H9 (cell line): ENCODE measurements around the gene KCTD1. TPM values are rescaled to one million over a fixed set of nuclear protein-coding genes. Genes with fewer than 3 reads are reported as not detected.

Experiments used
- DNase-seq: peaks from one replicate; pipeline ENCODE4 v3.0.0-alpha.2; 2017
- H2AFZ ChIP-seq: one replicate; pipeline ENCODE4 v1.6.1; 2013; ENCODE audit warnings: mild to moderate bottlenecking, low read length, control low read depth, moderate library complexity
- H2AK5ac ChIP-seq: 2 replicates; pipeline ENCODE4 v1.6.1; 2013; ENCODE audit warnings: low read length, control low read depth, mixed read lengths; ENCODE audit not compliant: insufficient read length
- H2BK120ac ChIP-seq: one replicate; pipeline ENCODE4 v1.6.1; 2013; ENCODE audit warnings: low read depth, mild to moderate bottlenecking, low read length, control low read depth, inconsistent platforms; ENCODE audit not compliant: poor library complexity, severe bottlenecking
- H2BK12ac ChIP-seq: 2 replicates; pipeline ENCODE4 v1.6.1; 2013; ENCODE audit warnings: low read length, control low read depth, mixed read lengths, low read depth; ENCODE audit not compliant: insufficient read length
- H2BK15ac ChIP-seq: 2 replicates; pipeline ENCODE4 v1.6.1; 2013; ENCODE audit warnings: low read depth, low read length, control low read depth
- H2BK20ac ChIP-seq: one replicate; pipeline ENCODE4 v1.6.1; 2013; ENCODE audit warnings: low read depth, mild to moderate bottlenecking, low read length, control low read depth, inconsistent platforms; ENCODE audit not compliant: poor library complexity, severe bottlenecking
- H2BK5ac ChIP-seq: 2 replicates; pipeline ENCODE4 v1.6.1; 2013; ENCODE audit warnings: low read length, control low read depth, mixed read lengths; ENCODE audit not compliant: insufficient read length
- H3K14ac ChIP-seq: 2 replicates; pipeline ENCODE4 v1.6.1; 2013; ENCODE audit warnings: low read length, control low read depth; ENCODE audit not compliant: insufficient read depth
- H3K18ac ChIP-seq: 2 replicates; pipeline ENCODE4 v1.6.1; 2013; ENCODE audit warnings: low read depth, mild to moderate bottlenecking, mixed read lengths, low read length, control low read depth; ENCODE audit not compliant: insufficient read length
- H3K23ac ChIP-seq: 2 replicates; pipeline ENCODE4 v1.6.1; 2013; ENCODE audit warnings: low read length, control low read depth, mixed read lengths, low read depth; ENCODE audit not compliant: insufficient read length
- H3K23me2 ChIP-seq: 2 replicates; pipeline ENCODE4 v1.6.1; 2013; ENCODE audit warnings: low read depth, mild to moderate bottlenecking, mixed read lengths, low read length, control low read depth; ENCODE audit not compliant: insufficient read length, poor library complexity, severe bottlenecking
- H3K27ac ChIP-seq: 2 replicates; pipeline ENCODE4 v1.5.1; 2013; ENCODE audit warnings: low read length, control low read depth, mixed read lengths, low read depth; ENCODE audit not compliant: insufficient read length
- H3K27me3 ChIP-seq: 2 replicates; pipeline ENCODE4 v1.6.1; 2013; ENCODE audit warnings: low read length, control low read depth, inconsistent platforms; ENCODE audit not compliant: insufficient read depth
- H3K4ac ChIP-seq: 2 replicates; pipeline ENCODE4 v1.6.1; 2013; ENCODE audit warnings: low read depth, mild to moderate bottlenecking, control low read depth, inconsistent platforms, low read length, moderate library complexity
- H3K4me1 ChIP-seq: 2 replicates; pipeline ENCODE4 v1.6.1; 2013; ENCODE audit warnings: low read length, control low read depth, inconsistent platforms; ENCODE audit not compliant: insufficient read depth
- H3K4me2 ChIP-seq: 2 replicates; pipeline ENCODE4 v1.6.1; 2013; ENCODE audit warnings: low read length, control low read depth, mixed read lengths; ENCODE audit not compliant: insufficient read length, insufficient read depth
- H3K56ac ChIP-seq: 2 replicates; pipeline ENCODE4 v1.6.1; 2013; ENCODE audit warnings: low read depth, mild to moderate bottlenecking, mixed read lengths, low read length, control low read depth; ENCODE audit not compliant: insufficient read length
- H3K79me1 ChIP-seq: 2 replicates; pipeline ENCODE4 v1.6.1; 2013; ENCODE audit warnings: low read depth, mild to moderate bottlenecking, moderate library complexity, low read length, control low read depth, inconsistent platforms; ENCODE audit not compliant: insufficient read depth, poor library complexity, severe bottlenecking
- H3K79me2 ChIP-seq: 2 replicates; pipeline ENCODE4 v1.6.1; 2013; ENCODE audit warnings: low read length, control low read depth, inconsistent platforms; ENCODE audit not compliant: insufficient read depth
- H3K9ac ChIP-seq: 2 replicates; pipeline ENCODE4 v1.6.1; 2013; ENCODE audit warnings: low read length, control low read depth, mixed read lengths; ENCODE audit not compliant: insufficient read length; ENCODE audit errors: extremely low read depth
- H3K9me3 ChIP-seq: one replicate; pipeline ENCODE4 v1.6.1; 2013; ENCODE audit warnings: low read depth, low read length, inconsistent platforms; ENCODE audit not compliant: control insufficient read depth
- H3T11ph ChIP-seq: one replicate; pipeline ENCODE4 v1.6.1; 2013; ENCODE audit warnings: mild to moderate bottlenecking, low read length, control low read depth, inconsistent platforms
- H4K20me1 ChIP-seq: one replicate; pipeline ENCODE4 v1.6.1; 2013; ENCODE audit not compliant: control insufficient read depth, insufficient read length, insufficient read depth
- H4K5ac ChIP-seq: 2 replicates; pipeline ENCODE4 v1.6.1; 2013; ENCODE audit warnings: low read depth, mild to moderate bottlenecking, mixed read lengths, low read length, control low read depth; ENCODE audit not compliant: insufficient read length
- H4K8ac ChIP-seq: replicated peaks from 2 replicates; pipeline ENCODE4 v1.6.1; 2013; ENCODE audit warnings: low read length, control low read depth, mixed read lengths, low read depth; ENCODE audit not compliant: insufficient read length
- H4K91ac ChIP-seq: 2 replicates; pipeline ENCODE4 v1.6.1; 2013; ENCODE audit warnings: low read depth, mild to moderate bottlenecking, moderate library complexity, mixed read lengths, low read length, control low read depth; ENCODE audit not compliant: insufficient read length
- H3K27ac Mint-ChIP-seq, 3 experiments: 2 replicates in 2 of 3; 3 replicates in 1 of 3; pipeline ENCODE4 v1.8.0; 2020 to 2021; ENCODE audit warnings: mixed read lengths in 3 of 3, mild to moderate bottlenecking in 1 of 3, moderate library complexity in 1 of 3
- H3K27me3 Mint-ChIP-seq: 2 replicates; pipeline ENCODE4 v1.8.0; 2021; ENCODE audit warnings: low read depth, mild to moderate bottlenecking, moderate library complexity, mixed read lengths
- H3K36me3 Mint-ChIP-seq, 3 experiments: 2 replicates in 2 of 3; 3 replicates in 1 of 3; pipeline ENCODE4 v1.8.0; 2020 to 2021; ENCODE audit warnings: low read depth in 3 of 3, mixed read lengths in 3 of 3; ENCODE audit not compliant: insufficient read depth in 1 of 3
- H3K4me1 Mint-ChIP-seq, 2 experiments: 2 replicates each; pipeline ENCODE4 v1.8.0; 2020; ENCODE audit warnings: mixed read lengths in 2 of 2
- H3K4me3 Mint-ChIP-seq, 2 experiments: 2 replicates in 1 of 2; 3 replicates in 1 of 2; pipeline ENCODE4 v1.8.0; 2020 to 2021; ENCODE audit warnings: mild to moderate bottlenecking in 2 of 2, mixed read lengths in 2 of 2, moderate library complexity in 1 of 2
- H3K9me3 Mint-ChIP-seq, 2 experiments: 2 replicates in 1 of 2; 3 replicates in 1 of 2; pipeline ENCODE4 v1.8.0; 2020; ENCODE audit warnings: mild to moderate bottlenecking in 2 of 2, mixed read lengths in 2 of 2, moderate library complexity in 1 of 2
- WGBS: extraction: QIAGEN DNeasy Blood & Tissue Kit; methylation state at CpG from one replicate; pipeline ENCODE4 v1.1.7; 2013; ENCODE audit warnings: missing lambda C conversion rate, low lambda C conversion rate, mixed read lengths; ENCODE audit not compliant: insufficient read length; ENCODE audit errors: extremely low coverage; 5-methylcytosine and 5-hydroxymethylcytosine counted together
- total RNA-seq: library from RNA; stranded (reverse); gene quantifications from 2 replicates; pipeline ENCODE4 v1.2.1, GENCODE V29; 2021
- TF ChIP-seq, protein P1 (sequence below): fragments of 200-600 bp; sonication (generic); conservative IDR thresholded peaks from 3 replicates; pipeline ENCODE4 v1.8.0; 2021; ENCODE audit warnings: antibody characterized with exemption, mild to moderate bottlenecking

Gene KCTD1
- total RNA-seq, 1 experiment from 2014 or later, result 10.8 TPM

GRCh38 chr18:26504831-26505230 is 43.5 kb downstream of the KCTD1 start:
- Histone ChIP-seq H4K5ac (no peak overlapping the region), H3K14ac (no peak overlapping the region), H3K23ac (no peak overlapping the region), H4K20me1 (no peaks in the 10 kb centered on the region), H2BK5ac (no peak overlapping the region), H3K27me3 (no peaks in the 10 kb centered on the region), H2BK20ac (no peak overlapping the region), H3K9ac (no peak overlapping the region), H3K56ac (no peak overlapping the region), H3K27ac (no peak overlapping the region), H2BK15ac (no peak overlapping the region), H3K23me2 (no peaks in the 10 kb centered on the region), H3K9me3 (no peaks in the 10 kb centered on the region), H3K18ac (no peak overlapping the region), H3K4ac (no peak overlapping the region), H3K79me1 (no peaks in the 10 kb centered on the region), H4K91ac (no peak overlapping the region), H2BK120ac (no peak overlapping the region), H2AK5ac (no peak overlapping the region), H2AFZ (no peak overlapping the region), H3K79me2 (no peaks in the 10 kb centered on the region), H3K4me1 (no peaks in the 10 kb centered on the region), H3K4me2 (no peak overlapping the region), H3T11ph (no peak overlapping the region), H2BK12ac (no peak overlapping the region), H4K8ac (no peak overlapping the region)
- peaks cover 0 to 4% of the 10 kb centered on the region in 2 experiments; a peak in 1 of 4 replicates for H3K4me1 Mint-ChIP-seq
- DNase-seq, result no peak
- WGBS, result no CpG with 5 or more reads among the region's 3 CpGs
- H3K36me3 Mint-ChIP-seq, result no peaks in the 10 kb centered on the region; a peak in 1 of 7 replicates
- no peak overlapping the region for H3K27ac Mint-ChIP-seq
- H3K9me3 Mint-ChIP-seq, result no peaks in the 10 kb centered on the region
- H3K27me3 Mint-ChIP-seq, result no peaks in the 10 kb centered on the region
- no peak overlapping the region for H3K4me3 Mint-ChIP-seq
- TF ChIP-seq, protein P1, sequence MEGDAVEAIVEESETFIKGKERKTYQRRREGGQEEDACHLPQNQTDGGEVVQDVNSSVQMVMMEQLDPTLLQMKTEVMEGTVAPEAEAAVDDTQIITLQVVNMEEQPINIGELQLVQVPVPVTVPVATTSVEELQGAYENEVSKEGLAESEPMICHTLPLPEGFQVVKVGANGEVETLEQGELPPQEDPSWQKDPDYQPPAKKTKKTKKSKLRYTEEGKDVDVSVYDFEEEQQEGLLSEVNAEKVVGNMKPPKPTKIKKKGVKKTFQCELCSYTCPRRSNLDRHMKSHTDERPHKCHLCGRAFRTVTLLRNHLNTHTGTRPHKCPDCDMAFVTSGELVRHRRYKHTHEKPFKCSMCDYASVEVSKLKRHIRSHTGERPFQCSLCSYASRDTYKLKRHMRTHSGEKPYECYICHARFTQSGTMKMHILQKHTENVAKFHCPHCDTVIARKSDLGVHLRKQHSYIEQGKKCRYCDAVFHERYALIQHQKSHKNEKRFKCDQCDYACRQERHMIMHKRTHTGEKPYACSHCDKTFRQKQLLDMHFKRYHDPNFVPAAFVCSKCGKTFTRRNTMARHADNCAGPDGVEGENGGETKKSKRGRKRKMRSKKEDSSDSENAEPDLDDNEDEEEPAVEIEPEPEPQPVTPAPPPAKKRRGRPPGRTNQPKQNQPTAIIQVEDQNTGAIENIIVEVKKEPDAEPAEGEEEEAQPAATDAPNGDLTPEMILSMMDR, result no peak
